Thymus (tissue), 11 donors: ENCODE results near the gene TLX2. TPM values are rescaled to one million over a fixed set of nuclear protein-coding genes. Genes with fewer than 3 reads are reported as not detected.
A peak's percentile ranks its signal among the peaks of the same experiment; 100 is the strongest.
"Not testable (repeated sequence)": the region's sequence is repeated elsewhere in the genome, so short reads cannot be mapped to it uniquely, and the experiment has no call there.

Experiments
- DNase-seq, 9 donors: peaks; one replicate each; pipeline ENCODE4 v3.0.0-alpha.2; 2013; ENCODE audit warnings: low spot score in 9 of 9, low read depth in 6 of 9, missing footprints in 1 of 9
- H3K27ac ChIP-seq, 2 donors: one replicate each; pipeline ENCODE4 v1.5.1; 2013; ENCODE audit warnings: control low read depth in 1 of 2, low read depth in 1 of 2, low read length in 1 of 2, mild to moderate bottlenecking in 1 of 2, moderate library complexity in 1 of 2
- H3K27me3 ChIP-seq, 2 donors: one replicate each; pipeline ENCODE4 v1.5.1; 2013; ENCODE audit warnings: low read length in 1 of 2; ENCODE audit not compliant: control insufficient read depth in 2 of 2, insufficient read depth in 1 of 2
- H3K36me3 ChIP-seq, 2 donors: one replicate each; pipeline ENCODE4 v1.5.1; 2013; ENCODE audit warnings: low read length in 1 of 2, mild to moderate bottlenecking in 1 of 2, moderate library complexity in 1 of 2; ENCODE audit not compliant: control insufficient read depth in 2 of 2, insufficient read depth in 2 of 2
- H3K4me1 ChIP-seq, 2 donors: one replicate each; pipeline ENCODE4 v1.5.1; 2013; ENCODE audit warnings: low read length in 2 of 2; ENCODE audit not compliant: control insufficient read depth in 2 of 2, insufficient read depth in 2 of 2
- H3K4me3 ChIP-seq, 2 donors: one replicate each; pipeline ENCODE4 v1.5.1; 2013; ENCODE audit warnings: low read length in 2 of 2, control low read depth in 1 of 2, mild to moderate bottlenecking in 1 of 2
- H3K9me3 ChIP-seq, 2 donors: one replicate each; pipeline ENCODE4 v1.5.1; 2013; ENCODE audit warnings: low read length in 1 of 2, mild to moderate bottlenecking in 1 of 2; ENCODE audit not compliant: control insufficient read depth in 2 of 2, insufficient read depth in 1 of 2
- WGBS: extraction: QIAGEN DNeasy Blood & Tissue Kit; methylation state at CpG from one replicate; pipeline ENCODE4 v1.1.7; 2013; 5-methylcytosine and 5-hydroxymethylcytosine counted together
- polyA plus RNA-seq: library from polyadenylated mRNA; stranded (reverse); fragments of 200-250 nt; gene quantifications from one replicate; pipeline ENCODE4 v1.2.3, GENCODE V29; 2013
- total RNA-seq: library from RNA; stranded (reverse); fragments of 120-200 nt; gene quantifications from one replicate; pipeline ENCODE4 v1.2.4, GENCODE V29; 2013
- donor health status: healthy.

The TLX2 gene
- total and polyA plus RNA-seq, 2 donors: 0.11 to 0.19 TPM

GRCh38 chr2:74481961-74482800, 32.1 kb upstream of the TLX2 start:
- DNase-seq: peak in 1 of 9 donors; percentile 49
- Histone ChIP-seq H3K4me3 (peak overlapping the region; percentile 96 to 98), H3K27ac (peak overlapping the region; percentile 86 to 91), H3K27me3 (no peaks in the 10 kb centered on the region), H3K36me3 (peaks cover 15 to 30% of the 10 kb centered on the region in 2 donors), H3K9me3 (no peaks in the 10 kb centered on the region), H3K4me1 (peaks cover 19 to 28% of the 10 kb centered on the region in 2 donors)
- WGBS: 3% methylated on average over 80 of the region's 80 CpGs

DNA sequence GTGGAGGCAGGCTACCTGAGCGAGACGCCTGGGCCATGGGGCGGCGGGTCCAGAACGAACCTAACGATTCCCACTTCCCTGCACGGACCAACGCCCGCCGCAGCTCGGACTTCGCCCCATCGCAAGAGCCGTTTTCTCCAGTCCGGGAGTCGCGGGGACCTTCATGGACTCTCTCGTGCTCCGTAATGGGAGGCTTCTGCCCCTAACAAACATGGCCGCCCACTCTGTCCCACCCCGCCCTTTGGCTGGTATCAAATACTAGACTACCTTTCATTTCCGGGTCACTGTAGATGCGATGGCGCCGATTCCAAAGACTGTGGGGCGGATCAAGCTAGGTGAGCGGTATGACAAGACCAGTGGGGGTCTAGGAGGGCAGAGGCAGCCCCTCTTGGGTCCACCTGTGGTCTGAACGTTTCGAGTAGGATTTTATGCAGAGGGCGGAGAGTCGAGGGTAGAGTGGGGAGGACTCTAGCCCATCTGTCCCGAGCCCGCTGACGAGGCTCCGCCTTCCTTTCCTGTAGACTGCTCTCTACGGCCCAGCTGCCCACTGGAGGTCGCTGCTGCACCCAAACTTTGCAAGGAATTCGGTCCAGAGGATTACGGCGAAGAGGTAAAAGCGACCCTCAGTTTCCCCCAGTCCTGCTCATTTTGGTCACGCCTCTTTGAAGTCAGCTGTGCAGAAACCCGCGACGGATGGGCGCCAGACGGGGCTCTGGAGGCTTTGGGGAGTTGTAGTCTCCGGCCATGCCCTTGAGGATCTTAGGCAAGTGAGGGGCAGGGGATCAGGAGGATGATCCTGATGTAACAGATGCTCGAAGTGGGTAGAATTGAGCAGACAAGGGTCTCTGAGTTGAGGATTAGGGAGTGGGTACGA, 31.2 kb upstream of the TLX2 start, which contains the start of the genes CCDC142 and TTC31:
TSS of gene CCDC142 (minus strand) at position 198 of the 874 bp plus-strand sequence. CDS start at position 37, 161 bp downstream.
TSS of gene TTC31 (plus strand) at position 281 of the 874 bp plus-strand sequence. CDS start at position 296, 15 bp downstream.
- peaks cover 15 to 26% of the 10 kb centered on the region in 2 donors for H3K36me3 ChIP-seq
- peak within 1 kb of the TSS; percentile 96 to 98 for H3K4me3 ChIP-seq
- peak; percentile 89 to 98 (median 94) for DNase-seq
- peak within 1 kb of the TSS; percentile 91 to 95 for H3K27ac ChIP-seq
- 1% methylated on average over 50 of the region's 50 CpGs for WGBS
- H3K4me1 ChIP-seq: peaks cover 19 to 28% of the 10 kb centered on the region in 2 donors
- no peaks in the 10 kb centered on the region for H3K9me3 ChIP-seq
- no peaks in the 10 kb centered on the region for H3K27me3 ChIP-seq

- not testable (repeated sequence) for DNase-seq, H3K27me3 ChIP-seq, H3K9me3 ChIP-seq, H3K27ac ChIP-seq
- WGBS: 90% methylated on average over 19 of the region's 19 CpGs
- Histone ChIP-seq H3K4me3 (peak overlapping the region; percentile 96 to 98), H3K36me3 (peaks cover 15 to 27% of the 10 kb centered on the region in 2 donors), H3K4me1 (peaks cover 19 to 28% of the 10 kb centered on the region in 2 donors)
Measured at GRCh38 chr2:74483675-74484164, 30.5 kb upstream of the TLX2 start.

DNA sequence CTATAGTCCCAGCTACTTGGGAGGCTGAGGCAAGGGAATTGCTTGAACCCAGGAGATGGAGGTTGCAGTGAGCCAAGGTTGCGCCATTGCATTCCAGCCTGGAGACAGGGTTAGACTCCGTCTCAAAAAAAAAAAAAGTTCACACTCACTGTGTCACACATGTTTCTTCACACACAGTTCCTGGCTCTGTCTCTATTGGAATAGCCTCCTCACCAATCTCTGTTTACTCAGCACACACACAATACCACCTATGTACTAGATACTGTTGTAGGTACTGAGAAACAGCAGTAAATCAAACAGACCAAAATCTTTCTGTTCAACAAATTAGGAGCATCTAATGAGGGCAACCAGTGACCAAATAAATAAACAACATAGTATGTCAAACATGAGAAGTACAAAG, 28.1 kb upstream of the TLX2 start:
- no peak for DNase-seq
- 99% methylated on average over 2 of the region's 2 CpGs for WGBS
- Histone ChIP-seq H3K27me3 (no peaks in the 10 kb centered on the region), H3K36me3 (peaks cover 20 to 30% of the 10 kb centered on the region in 2 donors), H3K4me3 (no peak overlapping the region), H3K9me3 (no peaks in the 10 kb centered on the region), H3K27ac (no peak overlapping the region), H3K4me1 (peaks cover 13 to 21% of the 10 kb centered on the region in 2 donors)

- Histone ChIP-seq H3K9me3 (no peaks in the 10 kb centered on the region), H3K27me3 (no peaks in the 10 kb centered on the region), H3K4me3 (no peak overlapping the region), H3K4me1 (peaks cover 0 to 3% of the 10 kb centered on the region in 2 donors), H3K27ac (no peak overlapping the region), H3K36me3 (peaks cover 46 to 52% of the 10 kb centered on the region in 2 donors)
- DNase-seq: no peak
- WGBS: 98% methylated on average over 9 of the region's 9 CpGs
Measured at GRCh38 chr2:74488643-74489481, 25.4 kb upstream of the TLX2 start.

- no peaks in the 10 kb centered on the region for H3K9me3 ChIP-seq
- peaks cover 46 to 57% of the 10 kb centered on the region in 2 donors for H3K36me3 ChIP-seq
- no peaks in the 10 kb centered on the region for H3K4me1 ChIP-seq
- no peak for DNase-seq
- H3K27me3 ChIP-seq: no peaks in the 10 kb centered on the region
- H3K4me3 ChIP-seq: no peak overlapping the region
- no peak overlapping the region for H3K27ac ChIP-seq
- WGBS: 99% methylated on average over 9 of the region's 9 CpGs
Measured at GRCh38 chr2:74489906-74490305, 24.3 kb upstream of the TLX2 start.

DNA sequence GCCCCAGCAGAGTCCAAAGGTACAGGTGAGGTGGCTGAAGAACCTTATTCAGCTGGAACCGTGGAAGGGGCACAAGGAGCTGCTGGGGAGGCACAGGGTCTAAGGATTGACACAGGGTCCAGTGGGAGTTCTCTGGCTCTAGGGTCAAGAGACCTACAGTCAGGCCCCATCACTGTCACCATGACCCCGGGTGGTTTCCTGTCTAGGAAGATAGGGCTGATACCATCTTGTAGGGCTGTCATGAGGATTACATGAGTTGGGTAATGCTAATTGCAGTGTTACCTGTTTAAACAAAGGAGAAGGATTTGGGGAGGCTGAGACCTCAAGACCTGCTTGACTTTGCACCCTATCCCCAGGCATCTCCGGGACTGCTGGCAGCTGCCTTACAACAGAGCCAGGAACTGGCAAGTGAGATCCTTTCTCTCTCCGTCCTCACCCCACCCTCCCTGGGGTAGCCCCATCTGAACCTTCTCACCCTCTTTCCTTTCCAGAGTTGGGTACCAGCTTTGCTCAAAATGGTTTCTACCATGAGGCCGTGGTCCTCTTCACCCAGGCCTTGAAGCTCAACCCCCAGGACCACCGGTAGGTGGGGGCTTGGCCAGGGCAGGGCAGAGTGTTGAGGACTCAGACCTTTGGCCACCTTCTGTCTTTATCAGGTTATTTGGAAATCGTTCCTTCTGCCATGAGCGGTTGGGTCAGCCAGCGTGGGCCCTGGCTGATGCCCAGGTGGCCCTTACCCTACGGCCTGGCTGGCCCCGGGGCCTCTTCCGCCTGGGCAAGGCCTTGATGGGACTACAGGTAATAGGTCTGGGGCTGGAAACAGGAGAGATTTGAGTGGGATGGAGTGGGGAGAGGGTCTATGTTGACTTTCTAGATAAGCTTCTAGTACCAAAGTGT, 22.4 kb upstream of the TLX2 start:
- no peaks in the 10 kb centered on the region for H3K4me1 ChIP-seq
- no peak overlapping the region for H3K27ac ChIP-seq
- no peak overlapping the region for H3K4me3 ChIP-seq
- H3K27me3 ChIP-seq: peaks cover 9 to 12% of the 10 kb centered on the region in 2 donors
- no peak for DNase-seq
- H3K9me3 ChIP-seq: no peaks in the 10 kb centered on the region
- H3K36me3 ChIP-seq: peaks cover 42 to 50% of the 10 kb centered on the region in 2 donors
- WGBS: 96% methylated on average over 12 of the region's 12 CpGs
